Measurements from ENCODE around the gene MUS81. TPM values are rescaled to one million over a fixed set of nuclear protein-coding genes. Genes with fewer than 3 reads are reported as not detected.

The MUS81 gene
- total and polyA plus RNA-seq, 2 of the 13 experiments (the other 11 are each of a cell fraction or from before 2014, with no cell fraction given), result 25.6 to 30.2 TPM

DNA sequence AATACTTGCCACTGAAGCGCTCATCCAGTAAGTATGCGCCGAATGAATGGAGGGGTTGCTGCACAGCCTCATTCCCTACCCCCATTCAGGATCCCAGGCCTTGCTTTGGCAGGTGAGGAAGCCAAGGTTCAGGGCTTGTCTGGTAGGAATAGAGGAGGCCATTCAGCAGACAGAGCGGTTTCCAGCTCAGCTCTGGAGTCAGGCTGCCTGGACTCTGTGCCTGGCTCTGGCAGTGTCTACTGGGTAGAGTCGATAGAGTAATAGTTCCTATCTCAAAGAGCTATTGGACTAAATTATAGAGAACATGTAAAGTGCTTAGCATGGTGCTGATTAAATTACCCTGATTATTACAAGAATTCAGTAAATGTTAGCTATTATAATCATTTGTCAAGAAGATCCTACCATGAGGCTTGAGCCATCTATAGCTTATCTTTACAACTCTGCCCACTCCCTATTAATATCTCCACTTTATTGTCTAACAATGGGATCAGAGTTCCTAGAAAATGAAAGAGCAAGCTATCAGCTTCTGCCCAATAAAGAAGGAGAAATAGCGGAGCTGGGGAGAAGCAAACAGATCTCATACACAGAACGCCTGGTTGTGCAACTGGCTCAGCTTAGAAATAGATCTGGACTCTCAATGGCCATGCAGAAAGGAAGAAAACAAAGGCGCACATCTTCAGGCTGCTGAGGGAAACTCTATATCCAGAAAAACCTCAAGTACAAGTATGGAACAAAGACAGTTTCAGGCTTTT, 33.1 kb upstream of the MUS81 start:
- Histone ChIP-seq H3K4me1 (ENCODE audit: insufficient read depth, low read length) (peaks cover 14% of the 10 kb centered on the region), H3K9ac (ENCODE audit: insufficient read depth, low read depth, low read length) (no peak overlapping the region), H3K9me3 (ENCODE audit: low read length) (no peaks in the 10 kb centered on the region), H4K20me1 (ENCODE audit: insufficient read depth, low read length) (no peaks in the 10 kb centered on the region), H3K79me2 (ENCODE audit: insufficient read depth, low read length) (no peaks in the 10 kb centered on the region), H3K27me3 (ENCODE audit: control insufficient read depth in 1 of 2, insufficient read depth in 2 of 2, low read length in 2 of 2) (peaks cover 0 to 9% of the 10 kb centered on the region in 2 experiments; a peak in 1 of 5 replicates), H3K4me3 (replicated peaks in 1 of 3; ENCODE audit: insufficient read depth in 1 of 3, low read depth in 2 of 3, low read length in 3 of 3) (no peak overlapping the region), H3K36me3 (replicated peaks in 1 of 2; ENCODE audit: control insufficient read depth in 1 of 2, insufficient read depth in 2 of 2, low read length in 2 of 2) (no peaks in the 10 kb centered on the region), H2AFZ (ENCODE audit: low read length) (no peak overlapping the region), H3K4me2 (ENCODE audit: low read depth, low read length) (peak overlapping the region; percentile 12; the same call in 1 of the 2 replicates), H3K27ac (ENCODE audit: extremely low read length, insufficient read depth, low read length) (no peak overlapping the region)
- CTCF ChIA-PET (ENCODE audit: low intra/inter-chr PET ratio, low total read pairs), result no interaction called here
- POLR2A ChIA-PET, result interaction anchor here (0.6 to 1.6 kb wide), 5 partner anchors 9 to 83 kb away, joined by 3 to 6 read pairs (median 4); partner anchors contain the start of gene CFL1
- TF ChIP-seq, protein P1, sequence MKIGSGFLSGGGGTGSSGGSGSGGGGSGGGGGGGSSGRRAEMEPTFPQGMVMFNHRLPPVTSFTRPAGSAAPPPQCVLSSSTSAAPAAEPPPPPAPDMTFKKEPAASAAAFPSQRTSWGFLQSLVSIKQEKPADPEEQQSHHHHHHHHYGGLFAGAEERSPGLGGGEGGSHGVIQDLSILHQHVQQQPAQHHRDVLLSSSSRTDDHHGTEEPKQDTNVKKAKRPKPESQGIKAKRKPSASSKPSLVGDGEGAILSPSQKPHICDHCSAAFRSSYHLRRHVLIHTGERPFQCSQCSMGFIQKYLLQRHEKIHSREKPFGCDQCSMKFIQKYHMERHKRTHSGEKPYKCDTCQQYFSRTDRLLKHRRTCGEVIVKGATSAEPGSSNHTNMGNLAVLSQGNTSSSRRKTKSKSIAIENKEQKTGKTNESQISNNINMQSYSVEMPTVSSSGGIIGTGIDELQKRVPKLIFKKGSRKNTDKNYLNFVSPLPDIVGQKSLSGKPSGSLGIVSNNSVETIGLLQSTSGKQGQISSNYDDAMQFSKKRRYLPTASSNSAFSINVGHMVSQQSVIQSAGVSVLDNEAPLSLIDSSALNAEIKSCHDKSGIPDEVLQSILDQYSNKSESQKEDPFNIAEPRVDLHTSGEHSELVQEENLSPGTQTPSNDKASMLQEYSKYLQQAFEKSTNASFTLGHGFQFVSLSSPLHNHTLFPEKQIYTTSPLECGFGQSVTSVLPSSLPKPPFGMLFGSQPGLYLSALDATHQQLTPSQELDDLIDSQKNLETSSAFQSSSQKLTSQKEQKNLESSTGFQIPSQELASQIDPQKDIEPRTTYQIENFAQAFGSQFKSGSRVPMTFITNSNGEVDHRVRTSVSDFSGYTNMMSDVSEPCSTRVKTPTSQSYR (CRISPR knock-in tag; IDR thresholded peaks at IDR 0.05; ENCODE audit: borderline replicate concordance), result no peak
- TF ChIP-seq CEBPB (IDR thresholded peaks at IDR 0.05; ENCODE audit: borderline replicate concordance, low read depth, low read length) (peak; percentile 54; the same call in 1 of the 2 replicates), CEBPG (CRISPR knock-in tag; IDR thresholded peaks at IDR 0.05) (peak; percentile 47; the same call in 1 of the 2 replicates)
- BruUV-seq (replicated peaks), result no TSS peak
- 19% methylated on average over 8 of the region's 8 CpGs for WGBS (ENCODE audit: low lambda C conversion rate)
- no peak for DNase-seq (ENCODE audit: low spot score)
- intact Hi-C loops (cut with micrococcal nuclease; ENCODE audit: unreplicated experiment), result no loop called here
- FAIRE-seq, result no peak
- in situ Hi-C loops (cut with HindIII; ENCODE audit: extremely low pct_ligation_motif_present, low pct_unique_long_range_greater_than_20kb), result no loop called here
- ATAC-seq, result peak; percentile 84

DNA sequence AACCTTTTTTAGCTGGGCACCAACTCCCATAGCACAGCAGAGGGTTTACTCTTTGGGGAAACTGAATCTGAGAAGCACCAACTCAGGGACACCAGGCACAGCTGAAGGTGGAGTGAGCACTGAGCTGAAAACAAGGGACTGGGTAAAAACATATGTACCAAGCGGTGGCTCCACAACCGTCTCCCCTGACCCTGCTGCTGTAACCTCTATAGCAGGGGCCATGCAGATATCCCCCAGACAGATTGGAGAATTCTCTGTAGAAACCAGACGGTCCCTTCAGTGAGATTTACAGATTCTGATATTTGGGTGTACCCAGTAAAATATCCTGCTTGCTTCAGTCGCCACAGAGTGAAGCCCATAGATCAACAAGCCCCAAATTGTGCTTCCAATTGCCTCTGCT, 30.8 kb upstream of the MUS81 start:
- BruUV-seq (replicated peaks), result no TSS peak
- H3K9ac ChIP-seq (ENCODE audit: insufficient read depth, low read depth, low read length), result no peak overlapping the region
- no peak overlapping the region for H2AFZ ChIP-seq (ENCODE audit: low read length)
- no peak for DNase-seq (ENCODE audit: low spot score)
- FAIRE-seq, result no peak
- peaks cover 14% of the 10 kb centered on the region for H3K4me1 ChIP-seq (ENCODE audit: insufficient read depth, low read length)
- in situ Hi-C loops (cut with HindIII; ENCODE audit: extremely low pct_ligation_motif_present, low pct_unique_long_range_greater_than_20kb), result no loop called here
- ChIA-PET POLR2A (no interaction called here), CTCF (ENCODE audit: low intra/inter-chr PET ratio, low total read pairs) (no interaction called here)
- WGBS (ENCODE audit: low lambda C conversion rate), result 24% methylated on average over 4 of the region's 4 CpGs
- H3K79me2 ChIP-seq (ENCODE audit: insufficient read depth, low read length), result no peaks in the 10 kb centered on the region
- no peak for ATAC-seq
- H3K9me3 ChIP-seq (ENCODE audit: low read length), result no peaks in the 10 kb centered on the region
- peaks cover 0 to 22% of the 10 kb centered on the region in 2 experiments; a peak in 1 of 5 replicates for H3K27me3 ChIP-seq (ENCODE audit: control insufficient read depth in 1 of 2, insufficient read depth in 2 of 2, low read length in 2 of 2)
- H3K4me2 ChIP-seq (ENCODE audit: low read depth, low read length), result no peak overlapping the region
- H4K20me1 ChIP-seq (ENCODE audit: insufficient read depth, low read length), result no peaks in the 10 kb centered on the region
- intact Hi-C loops (cut with micrococcal nuclease; ENCODE audit: unreplicated experiment), result no loop called here
- no peak overlapping the region for H3K27ac ChIP-seq (ENCODE audit: extremely low read length, insufficient read depth, low read length)
- H3K4me3 ChIP-seq (replicated peaks in 1 of 3; ENCODE audit: insufficient read depth in 1 of 3, low read depth in 2 of 3, low read length in 3 of 3), result no peak overlapping the region
- no peaks in the 10 kb centered on the region for H3K36me3 ChIP-seq (replicated peaks in 1 of 2; ENCODE audit: control insufficient read depth in 1 of 2, insufficient read depth in 2 of 2, low read length in 2 of 2)
- TF ChIP-seq, protein P2, sequence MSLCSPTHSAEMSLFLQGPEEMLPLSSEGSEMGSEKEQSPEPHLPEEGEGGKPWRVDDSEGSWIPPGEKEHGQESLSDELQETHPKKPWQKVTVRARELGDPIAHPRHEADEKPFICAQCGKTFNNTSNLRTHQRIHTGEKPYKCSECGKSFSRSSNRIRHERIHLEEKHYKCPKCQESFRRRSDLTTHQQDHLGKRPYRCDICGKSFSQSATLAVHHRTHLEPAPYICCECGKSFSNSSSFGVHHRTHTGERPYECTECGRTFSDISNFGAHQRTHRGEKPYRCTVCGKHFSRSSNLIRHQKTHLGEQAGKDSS (CRISPR knock-in tag; IDR thresholded peaks at IDR 0.05; ENCODE audit: borderline replicate concordance, low read depth), result no peak
- no peak for TF ChIP-seq ZNF543 (CRISPR knock-in tag; IDR thresholded peaks at IDR 0.05)
- TF ChIP-seq, protein P3, sequence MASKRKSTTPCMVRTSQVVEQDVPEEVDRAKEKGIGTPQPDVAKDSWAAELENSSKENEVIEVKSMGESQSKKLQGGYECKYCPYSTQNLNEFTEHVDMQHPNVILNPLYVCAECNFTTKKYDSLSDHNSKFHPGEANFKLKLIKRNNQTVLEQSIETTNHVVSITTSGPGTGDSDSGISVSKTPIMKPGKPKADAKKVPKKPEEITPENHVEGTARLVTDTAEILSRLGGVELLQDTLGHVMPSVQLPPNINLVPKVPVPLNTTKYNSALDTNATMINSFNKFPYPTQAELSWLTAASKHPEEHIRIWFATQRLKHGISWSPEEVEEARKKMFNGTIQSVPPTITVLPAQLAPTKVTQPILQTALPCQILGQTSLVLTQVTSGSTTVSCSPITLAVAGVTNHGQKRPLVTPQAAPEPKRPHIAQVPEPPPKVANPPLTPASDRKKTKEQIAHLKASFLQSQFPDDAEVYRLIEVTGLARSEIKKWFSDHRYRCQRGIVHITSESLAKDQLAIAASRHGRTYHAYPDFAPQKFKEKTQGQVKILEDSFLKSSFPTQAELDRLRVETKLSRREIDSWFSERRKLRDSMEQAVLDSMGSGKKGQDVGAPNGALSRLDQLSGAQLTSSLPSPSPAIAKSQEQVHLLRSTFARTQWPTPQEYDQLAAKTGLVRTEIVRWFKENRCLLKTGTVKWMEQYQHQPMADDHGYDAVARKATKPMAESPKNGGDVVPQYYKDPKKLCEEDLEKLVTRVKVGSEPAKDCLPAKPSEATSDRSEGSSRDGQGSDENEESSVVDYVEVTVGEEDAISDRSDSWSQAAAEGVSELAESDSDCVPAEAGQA (IDR thresholded peaks at IDR 0.05; ENCODE audit: low read depth), result no peak
- TF ChIP-seq, protein P3 (CRISPR knock-in tag; IDR thresholded peaks at IDR 0.05; ENCODE audit: borderline replicate concordance), result no peak

Measured in HepG2 (cell line).